Suprapubic skin (tissue), 4 donors: ENCODE measurements around the gene TMEM178B.

ENCODE experiments used
- CTCF ChIP-seq, 2 donors: fragments of 200-600 bp in 1 of 2; fragments of 450-650 bp in 1 of 2; sonication (generic) in 1 of 2; IDR thresholded peaks; one replicate each; pipeline ENCODE4 v1.5.1; 2016 to 2019; ENCODE audit warnings: antibody characterized with exemption in 2 of 2, mild to moderate bottlenecking in 1 of 2, moderate library complexity in 1 of 2
- EP300 ChIP-seq: sonication (generic); formaldehyde crosslinking; IDR thresholded peaks from one replicate; pipeline ENCODE4 v1.6.1; 2017; ENCODE audit warnings: antibody characterized with exemption
- POLR2A ChIP-seq, 2 donors: fragments of 450-650 bp; IDR thresholded peaks; one replicate each; pipeline ENCODE4 v1.6.1; 2017; ENCODE audit warnings: antibody characterized with exemption in 2 of 2, mild to moderate bottlenecking in 2 of 2, moderate library complexity in 2 of 2
- POLR2AphosphoS5 ChIP-seq, 3 donors: sonication (generic); formaldehyde crosslinking; IDR thresholded peaks; one replicate each; pipeline ENCODE4 v1.6.1; 2017; ENCODE audit warnings: antibody characterized with exemption in 3 of 3

DNA sequence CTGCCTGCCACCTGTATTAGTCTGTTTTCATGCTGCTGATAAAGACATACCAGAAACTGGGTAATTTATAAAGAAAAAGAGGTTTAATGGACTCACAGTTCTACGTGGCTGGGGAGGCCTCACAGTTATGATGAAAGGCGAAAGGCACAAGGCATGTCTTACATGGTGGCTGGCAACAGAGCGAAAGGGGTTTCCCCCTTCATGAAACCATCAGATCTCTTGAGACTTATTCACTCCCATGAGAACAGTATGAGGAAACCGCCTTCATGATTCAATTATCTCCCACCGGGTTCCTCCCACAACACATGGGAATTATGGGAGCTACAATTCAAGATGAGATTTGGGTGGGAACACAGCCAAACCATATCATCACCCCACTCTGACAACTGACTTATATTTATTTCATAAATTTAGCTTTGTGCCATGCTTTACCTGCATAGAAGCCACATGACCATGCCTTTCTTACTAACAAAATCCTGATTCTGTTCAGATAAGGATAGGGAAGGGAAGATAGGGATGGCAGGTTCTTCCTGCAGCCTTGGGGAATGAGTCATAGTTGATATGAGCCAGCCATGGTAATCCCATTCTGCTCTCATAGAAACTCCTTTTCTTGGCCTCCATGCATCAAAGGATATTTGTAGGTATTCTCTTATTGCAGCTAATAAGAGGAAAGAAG, 286.0 kb downstream of the TMEM178B start:
- TF ChIP-seq CTCF (IDR thresholded peaks at IDR 0.05) (no peak), POLR2A (IDR thresholded peaks at IDR 0.05) (no peak), EP300 (no peak), POLR2AphosphoS5 (IDR thresholded peaks at IDR 0.05) (no peak)
